Measurements from ENCODE around the gene RPS21.

DNA sequence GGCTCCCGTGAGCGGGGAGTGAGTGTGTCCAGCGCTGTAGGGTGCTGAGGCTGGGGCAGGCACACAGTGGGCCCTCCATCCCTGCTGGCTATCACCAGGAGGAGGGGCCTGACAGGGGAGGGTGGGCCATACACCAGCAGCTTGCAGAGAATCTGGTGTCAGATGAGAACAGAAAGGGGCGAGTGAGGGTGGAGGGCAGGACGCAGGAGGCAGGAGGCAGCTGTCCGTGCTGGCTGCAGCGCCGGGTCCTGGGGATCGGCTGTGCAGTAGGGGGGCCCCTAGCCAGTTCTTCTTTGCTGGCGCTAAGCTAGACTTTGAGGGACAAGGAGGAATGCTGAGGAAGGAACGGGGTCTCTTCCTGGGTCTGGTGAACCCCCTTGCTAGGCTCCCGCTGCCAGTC is 21.7 kb downstream of the RPS21 start:
- TF ChIP-seq, protein P1, sequence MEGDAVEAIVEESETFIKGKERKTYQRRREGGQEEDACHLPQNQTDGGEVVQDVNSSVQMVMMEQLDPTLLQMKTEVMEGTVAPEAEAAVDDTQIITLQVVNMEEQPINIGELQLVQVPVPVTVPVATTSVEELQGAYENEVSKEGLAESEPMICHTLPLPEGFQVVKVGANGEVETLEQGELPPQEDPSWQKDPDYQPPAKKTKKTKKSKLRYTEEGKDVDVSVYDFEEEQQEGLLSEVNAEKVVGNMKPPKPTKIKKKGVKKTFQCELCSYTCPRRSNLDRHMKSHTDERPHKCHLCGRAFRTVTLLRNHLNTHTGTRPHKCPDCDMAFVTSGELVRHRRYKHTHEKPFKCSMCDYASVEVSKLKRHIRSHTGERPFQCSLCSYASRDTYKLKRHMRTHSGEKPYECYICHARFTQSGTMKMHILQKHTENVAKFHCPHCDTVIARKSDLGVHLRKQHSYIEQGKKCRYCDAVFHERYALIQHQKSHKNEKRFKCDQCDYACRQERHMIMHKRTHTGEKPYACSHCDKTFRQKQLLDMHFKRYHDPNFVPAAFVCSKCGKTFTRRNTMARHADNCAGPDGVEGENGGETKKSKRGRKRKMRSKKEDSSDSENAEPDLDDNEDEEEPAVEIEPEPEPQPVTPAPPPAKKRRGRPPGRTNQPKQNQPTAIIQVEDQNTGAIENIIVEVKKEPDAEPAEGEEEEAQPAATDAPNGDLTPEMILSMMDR (IDR thresholded peaks at IDR 0.05): no peak
- no peak for TF ChIP-seq POLR2AphosphoS5 (IDR thresholded peaks at IDR 0.05; ENCODE audit: insufficient read depth in 1 of 2, low read depth in 1 of 2)

Data from vagina (tissue), 2 donors.